NB4 (cell line): Measurements from ENCODE around the gene MRPL24.
"Not testable (repeated sequence)": the region's sequence is repeated elsewhere in the genome, so short reads cannot be mapped to it uniquely, and the experiment has no call there.

Source experiments
- CTCF ChIP-seq: IDR thresholded peaks from one replicate; pipeline ENCODE4 v1.5.1; 2012; ENCODE audit warnings: low read depth, low read length
- MAX ChIP-seq: IDR thresholded peaks from 2 replicates; pipeline ENCODE4 v1.6.1; 2011; ENCODE audit warnings: low read depth, low read length
- POLR2A ChIP-seq: IDR thresholded peaks from 2 replicates; pipeline ENCODE4 v1.6.1; 2011; ENCODE audit warnings: mild to moderate bottlenecking; ENCODE audit not compliant: insufficient read length; ENCODE audit errors: extremely low read depth

GRCh38 chr1:156757572-156758253 is 16.8 kb upstream of the MRPL24 start:
- not testable (repeated sequence) for TF ChIP-seq CTCF, MAX, POLR2A
